GM18909 (cell line): ENCODE results near the gene SOX8.
"Not testable (repeated sequence)": the region's sequence is repeated elsewhere in the genome, so short reads cannot be mapped to it uniquely, and the experiment has no call there.

ENCODE experiments used
- ATAC-seq: cut with Tn5 transposase; IDR thresholded peaks from one replicate; pipeline ENCODE4 v1.9.1; 2021; ENCODE audit warnings: mild to moderate bottlenecking; ENCODE audit not compliant: unreplicated experiment, poor library complexity

The SOX8 gene

DNA sequence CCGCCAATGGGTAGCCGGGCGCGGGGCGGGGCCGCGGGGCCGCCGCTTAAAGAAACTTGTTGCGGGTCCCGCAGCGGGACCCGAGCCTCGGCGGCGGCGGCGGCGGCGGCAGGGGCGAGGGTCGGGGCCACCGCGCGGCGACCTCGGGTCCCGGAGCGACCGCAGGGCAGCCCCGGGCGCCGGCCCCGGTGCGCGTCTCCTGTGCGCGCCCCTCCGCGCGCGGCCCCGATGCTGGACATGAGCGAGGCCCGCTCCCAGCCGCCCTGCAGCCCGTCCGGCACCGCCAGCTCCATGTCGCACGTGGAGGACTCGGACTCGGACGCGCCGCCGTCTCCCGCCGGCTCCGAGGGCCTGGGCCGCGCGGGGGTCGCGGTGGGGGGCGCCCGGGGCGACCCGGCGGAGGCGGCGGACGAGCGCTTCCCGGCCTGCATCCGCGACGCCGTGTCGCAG, at the start of gene SOX8:
TSS of gene SOX8 (plus strand) at position 76 of the 450 bp plus-strand sequence. CDS start at position 229, 153 bp downstream.
- no peak for ATAC-seq

DNA sequence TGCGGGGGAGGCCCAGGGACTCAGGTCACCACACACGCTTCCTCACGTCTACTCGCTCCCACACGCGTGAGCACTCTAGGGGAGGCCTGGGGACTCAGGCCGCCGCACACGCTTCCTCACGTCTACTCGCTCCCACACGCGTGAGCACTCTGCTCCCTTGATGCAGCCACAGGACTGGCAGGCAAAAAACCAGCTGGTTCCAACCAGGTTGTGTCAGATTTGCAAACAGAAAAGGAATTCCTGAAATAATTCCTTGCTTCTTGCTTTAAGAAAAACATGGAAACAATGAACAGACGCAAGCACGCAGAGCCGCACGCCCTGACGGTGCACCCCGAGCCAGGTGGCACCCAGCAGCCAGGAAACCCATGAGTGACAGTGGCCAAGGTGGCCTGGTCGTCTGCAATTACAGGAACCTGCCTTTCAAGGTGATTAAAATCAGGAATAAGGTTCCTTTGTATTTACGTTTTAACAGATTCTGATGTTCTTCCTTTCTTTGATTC, 48.7 kb upstream of the SOX8 start:
- ATAC-seq: no peak

DNA sequence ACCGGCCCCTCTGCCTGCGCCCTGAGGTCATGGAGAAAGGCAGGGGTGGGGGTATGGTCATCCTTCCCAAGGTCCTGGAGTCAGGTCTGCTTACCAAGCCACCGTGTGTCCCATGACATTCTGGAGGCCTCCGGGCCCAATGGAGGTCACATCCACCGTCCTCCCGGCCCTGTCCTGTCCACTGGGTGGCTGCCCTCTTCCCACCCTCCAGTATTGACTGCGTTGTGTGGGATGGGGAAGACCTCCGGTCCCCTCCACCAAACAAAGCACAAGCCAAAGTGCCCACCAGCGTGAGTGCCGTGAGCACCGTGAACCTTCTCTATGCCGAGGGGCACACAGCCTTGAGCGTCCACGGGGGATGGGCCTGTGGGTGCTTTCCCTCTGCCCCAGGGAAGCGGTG, 48.0 kb upstream of the SOX8 start:
- ATAC-seq: no peak

DNA sequence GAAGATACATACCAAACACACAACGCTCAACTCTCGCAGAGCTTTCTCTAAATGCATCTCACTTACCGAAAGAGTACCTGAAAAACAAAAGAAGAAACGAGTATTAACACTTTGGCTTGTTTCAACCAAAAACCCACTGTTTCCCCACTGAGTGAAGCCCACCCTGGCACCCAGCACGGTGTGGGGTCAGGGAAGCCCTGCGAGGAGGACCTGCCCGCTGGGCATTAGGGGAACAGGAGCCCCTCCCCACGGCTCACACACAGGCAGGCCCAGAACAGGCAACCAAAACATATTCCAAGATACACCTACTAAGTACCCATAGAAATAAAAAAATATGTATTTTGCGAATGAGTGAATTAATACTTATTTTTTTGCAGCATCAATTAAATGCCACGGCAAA, 47.4 kb upstream of the SOX8 start:
- no peak for ATAC-seq

- ATAC-seq: no peak
Measured at GRCh38 chr16:935684-936083, 45.9 kb upstream of the SOX8 start.

- no peak for ATAC-seq
Measured at GRCh38 chr16:937311-937710, 44.3 kb upstream of the SOX8 start.

- ATAC-seq: no peak
Measured at GRCh38 chr16:937723-938122, 43.8 kb upstream of the SOX8 start.

- ATAC-seq: no peak
Measured at GRCh38 chr16:938136-938535, 43.4 kb upstream of the SOX8 start.

DNA sequence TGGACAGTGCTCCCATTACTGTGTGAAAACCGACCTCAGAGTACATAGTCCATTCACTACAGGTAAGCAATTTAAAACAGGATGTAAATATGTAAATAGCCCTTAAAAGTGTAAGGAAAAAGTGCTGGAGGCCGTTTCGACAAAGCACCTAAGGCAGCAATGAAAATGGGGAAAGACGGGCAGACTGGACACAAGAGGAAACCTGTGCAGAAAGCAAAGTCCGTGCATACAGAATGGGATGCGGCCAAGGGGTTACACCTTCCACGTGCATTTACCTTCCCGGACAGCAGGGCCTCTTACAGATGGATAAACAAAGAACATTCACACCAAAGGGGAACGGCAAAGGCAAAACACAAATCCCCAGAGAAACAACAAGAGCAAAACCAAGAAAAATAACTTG, 42.8 kb upstream of the SOX8 start:
- ATAC-seq: no peak

DNA sequence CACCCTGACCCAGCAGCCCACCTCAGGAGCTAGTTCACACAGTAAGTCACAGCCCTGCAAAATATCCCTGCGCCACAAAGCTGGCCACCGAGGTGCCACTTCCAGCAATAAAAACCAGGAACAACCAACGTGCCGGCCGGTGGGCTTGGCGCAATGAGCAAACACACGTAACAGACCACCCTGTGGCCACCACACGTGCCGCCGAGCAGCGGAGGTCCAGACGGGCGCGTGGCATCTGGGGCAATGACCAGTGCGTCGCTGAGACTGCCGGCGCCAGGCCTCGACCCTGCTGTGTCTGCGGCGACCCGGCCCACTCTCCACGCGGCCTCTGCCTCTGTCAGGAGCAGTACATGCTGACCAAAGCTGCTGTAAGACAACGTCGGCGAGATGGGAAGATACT, 42.3 kb upstream of the SOX8 start:
- no peak for ATAC-seq

DNA sequence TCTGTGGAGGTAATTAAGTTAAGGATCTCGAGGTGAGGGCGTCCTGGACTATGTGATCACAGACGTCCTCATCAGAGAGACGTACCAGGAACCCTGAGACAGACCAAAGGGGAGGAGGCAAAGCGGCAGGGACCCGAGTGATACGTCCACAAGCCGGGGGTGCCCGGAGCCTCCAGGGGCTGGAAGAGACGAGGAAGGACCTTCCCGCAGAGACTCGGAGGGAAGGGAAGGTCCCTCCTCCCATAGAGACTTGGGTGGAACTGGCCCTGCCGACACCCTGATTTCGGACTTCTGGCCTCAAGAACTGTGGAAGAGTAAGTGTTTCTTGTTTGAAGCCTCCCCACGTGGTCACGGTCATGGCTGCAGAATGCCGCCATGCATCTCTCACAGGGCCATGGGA, 41.6 kb upstream of the SOX8 start:
- no peak for ATAC-seq

- no peak for ATAC-seq
Measured at GRCh38 chr16:942436-943060, 39.0 kb upstream of the SOX8 start.

- no peak for ATAC-seq
Measured at GRCh38 chr16:943971-944370, 37.6 kb upstream of the SOX8 start.

- no peak for ATAC-seq
Measured at GRCh38 chr16:945271-946047, 36.1 kb upstream of the SOX8 start.

GRCh38 chr16:946048-946395, 35.5 kb upstream of the SOX8 start:
- no peak for ATAC-seq

GRCh38 chr16:947255-947921, 34.2 kb upstream of the SOX8 start:
- ATAC-seq: no peak

DNA sequence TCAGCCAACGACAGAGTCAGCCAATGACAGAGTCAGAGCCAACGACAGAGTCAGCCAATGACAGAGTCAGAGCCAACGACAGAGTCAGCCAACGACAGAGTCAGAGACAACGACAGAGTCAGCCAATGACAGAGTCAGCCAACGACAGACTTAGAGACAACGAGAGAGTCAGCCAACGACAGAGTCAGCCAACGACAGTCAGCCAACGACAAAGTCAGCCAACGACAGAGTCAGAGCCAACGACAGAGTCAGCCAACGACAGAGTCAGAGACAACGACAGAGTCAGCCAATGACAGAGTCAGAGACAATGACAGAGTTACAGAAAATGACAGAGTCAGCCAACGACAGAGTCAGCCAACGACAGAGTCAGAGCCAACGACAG, 33.7 kb upstream of the SOX8 start:
- not testable (repeated sequence) for ATAC-seq

GRCh38 chr16:948767-949166, 32.8 kb upstream of the SOX8 start:
- ATAC-seq: not testable (repeated sequence)

GRCh38 chr16:950733-951573, 30.6 kb upstream of the SOX8 start:
- not testable (repeated sequence) for ATAC-seq

DNA sequence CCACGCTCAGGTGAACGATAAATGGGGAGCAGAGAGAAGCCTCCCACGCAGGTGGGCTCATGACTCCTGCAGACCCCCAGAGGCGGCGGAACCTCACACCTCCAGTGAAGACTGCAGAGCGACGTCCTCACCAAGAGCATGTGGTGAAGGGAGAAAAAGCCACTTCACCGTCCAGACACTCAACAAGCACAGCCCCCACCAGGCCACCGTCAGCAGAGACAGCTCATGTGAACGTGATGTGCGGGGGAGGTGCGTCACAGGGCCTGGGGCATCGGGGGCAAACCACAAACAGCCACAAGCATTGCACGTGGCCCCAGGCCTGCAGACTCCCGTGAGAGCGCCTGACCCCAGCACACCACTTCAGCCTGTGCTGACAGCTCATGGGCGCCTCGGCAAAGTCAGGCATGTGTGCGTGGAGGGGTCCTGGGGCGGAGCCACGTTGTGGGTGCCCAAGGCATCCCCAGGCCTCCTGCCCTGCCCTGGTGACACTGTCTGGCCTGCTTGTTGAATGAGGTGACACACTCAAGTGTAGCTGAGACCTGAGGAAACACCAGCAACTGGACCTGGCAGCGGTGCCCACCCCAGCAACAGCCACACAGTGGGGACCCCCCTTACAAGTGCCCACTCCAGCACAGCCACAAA, 29.8 kb upstream of the SOX8 start:
- ATAC-seq: no peak
